Activated CD4-positive, alpha-beta T cell treated with anti-CD3 and anti-CD28 coated beads, Interleukin-2, amount 50 U/mL, for 24 hours (primary cell): ENCODE measurements around the gene AOC2.
"Not testable (repeated sequence)": the region's sequence is repeated elsewhere in the genome, so short reads cannot be mapped to it uniquely, and the experiment has no call there.

Source experiments
- DNase-seq, 2 donors: peaks; one replicate each; pipeline ENCODE4 v3.0.0-alpha.2; 2020; ENCODE audit warnings: low read depth in 1 of 2, low spot score in 1 of 2

Gene AOC2

GRCh38 chr17:42830971-42831370 lies 13.4 kb upstream of the AOC2 start:
- no peak for DNase-seq

- DNase-seq: no peak
Observed at GRCh38 chr17:42832213-42832933, 12.0 kb upstream of the AOC2 start.

GRCh38 chr17:42832934-42833766 lies 11.2 kb upstream of the AOC2 start, which contains the start of gene PSME3:
Gene PSME3, plus strand, starts transcription at chr17:42833397. Its CDS starts 235 bp downstream, at chr17:42833632.
- DNase-seq: peak; percentile 84 to 87

GRCh38 chr17:42833767-42834422 lies 10.5 kb upstream of the AOC2 start:
- DNase-seq: no peak

- DNase-seq: no peak
Observed at GRCh38 chr17:42835732-42836131, 8.6 kb upstream of the AOC2 start.

GRCh38 chr17:42841975-42842685 lies 2.2 kb upstream of the AOC2 start:
- DNase-seq: no peak

- DNase-seq: no peak
Observed at GRCh38 chr17:42843358-42843934, 934 bp upstream of the AOC2 start.

- no peak for DNase-seq
Observed at GRCh38 chr17:42844761-42845555, 578 bp downstream of the AOC2 start.

GRCh38 chr17:42845556-42845917 lies 1.2 kb downstream of the AOC2 start:
- DNase-seq: no peak

- DNase-seq: no peak
Observed at GRCh38 chr17:42845918-42846593, 1.7 kb downstream of the AOC2 start.

GRCh38 chr17:42846594-42847280 lies 2.4 kb downstream of the AOC2 start:
- DNase-seq: no peak

GRCh38 chr17:42848093-42848492 lies 3.7 kb downstream of the AOC2 start:
- no peak for DNase-seq

- no peak for DNase-seq
Observed at GRCh38 chr17:42849031-42849430, 4.7 kb downstream of the AOC2 start.

GRCh38 chr17:42849451-42850181 lies 5.2 kb downstream of the AOC2 start:
- DNase-seq: no peak

GRCh38 chr17:42850954-42851353 lies 6.6 kb downstream of the AOC2 start, which contains the start of gene AOC3:
Gene AOC3, plus strand, starts transcription at chr17:42851199. Its CDS starts 145 bp downstream, at chr17:42851344.
- no peak for DNase-seq

- DNase-seq: not testable (repeated sequence)
Observed at GRCh38 chr17:42851371-42852240, 7.2 kb downstream of the AOC2 start.

- DNase-seq: no peak
Observed at GRCh38 chr17:42852351-42852750, 8.0 kb downstream of the AOC2 start.
